TTC549 (cell line): Measurements from ENCODE around the gene RAP1GAP2.
"Not testable (repeated sequence)": the region's sequence is repeated elsewhere in the genome, so short reads cannot be mapped to it uniquely, and the experiment has no call there.

Experiments used
- FAIRE-seq: peaks from 2 replicates; lab custom pipeline; 2012; peaks lifted over from hg19 to GRCh38; lab: Jason Lieb, UNC

RAP1GAP2 gene

GRCh38 chr17:2974347-2974746, 178.1 kb downstream of the RAP1GAP2 start:
- FAIRE-seq: no peak

- no peak for FAIRE-seq
Measured at GRCh38 chr17:2975469-2975958, 179.3 kb downstream of the RAP1GAP2 start.

GRCh38 chr17:2977157-2977556, 180.9 kb downstream of the RAP1GAP2 start:
- FAIRE-seq: no peak

GRCh38 chr17:2978116-2978515, 181.9 kb downstream of the RAP1GAP2 start:
- FAIRE-seq: no peak

GRCh38 chr17:2978991-2979390, 182.8 kb downstream of the RAP1GAP2 start:
- no peak for FAIRE-seq

- FAIRE-seq: no peak
Measured at GRCh38 chr17:2980211-2980903, 184.1 kb downstream of the RAP1GAP2 start.

GRCh38 chr17:2980904-2981246, 184.6 kb downstream of the RAP1GAP2 start:
- FAIRE-seq: no peak

- no peak for FAIRE-seq
Measured at GRCh38 chr17:2981325-2981724, 185.1 kb downstream of the RAP1GAP2 start.

- FAIRE-seq: no peak
Measured at GRCh38 chr17:2982854-2983253, 186.6 kb downstream of the RAP1GAP2 start.

GRCh38 chr17:2983255-2983654, 187.0 kb downstream of the RAP1GAP2 start:
- no peak for FAIRE-seq

GRCh38 chr17:2985318-2985717, 189.1 kb downstream of the RAP1GAP2 start:
- no peak for FAIRE-seq

- FAIRE-seq: no peak
Measured at GRCh38 chr17:2986925-2987324, 190.7 kb downstream of the RAP1GAP2 start.

- FAIRE-seq: not testable (repeated sequence)
Measured at GRCh38 chr17:2989396-2989795, 193.2 kb downstream of the RAP1GAP2 start.

GRCh38 chr17:2989855-2990254, 193.6 kb downstream of the RAP1GAP2 start:
- FAIRE-seq: no peak

GRCh38 chr17:2990396-2990795, 194.2 kb downstream of the RAP1GAP2 start:
- no peak for FAIRE-seq

- FAIRE-seq: not testable (repeated sequence)
Measured at GRCh38 chr17:2991396-2992180, 195.3 kb downstream of the RAP1GAP2 start.

- no peak for FAIRE-seq
Measured at GRCh38 chr17:2994441-2994840, 198.2 kb downstream of the RAP1GAP2 start.

GRCh38 chr17:2995377-2995776, 199.1 kb downstream of the RAP1GAP2 start:
- FAIRE-seq: no peak

- no peak for FAIRE-seq
Measured at GRCh38 chr17:2995886-2996809, 199.9 kb downstream of the RAP1GAP2 start.

GRCh38 chr17:2996810-2997670, 200.8 kb downstream of the RAP1GAP2 start:
- FAIRE-seq: no peak

GRCh38 chr17:2998469-2998901, 202.2 kb downstream of the RAP1GAP2 start:
- FAIRE-seq: not testable (repeated sequence)
